Measurements from ENCODE around the gene SDSL. TPM values are rescaled to one million over a fixed set of nuclear protein-coding genes. Genes with fewer than 3 reads are reported as not detected.

The SDSL gene
- total and polyA plus RNA-seq, 4 donors: 3.0 to 25.8 (median 13.0) TPM

DNA sequence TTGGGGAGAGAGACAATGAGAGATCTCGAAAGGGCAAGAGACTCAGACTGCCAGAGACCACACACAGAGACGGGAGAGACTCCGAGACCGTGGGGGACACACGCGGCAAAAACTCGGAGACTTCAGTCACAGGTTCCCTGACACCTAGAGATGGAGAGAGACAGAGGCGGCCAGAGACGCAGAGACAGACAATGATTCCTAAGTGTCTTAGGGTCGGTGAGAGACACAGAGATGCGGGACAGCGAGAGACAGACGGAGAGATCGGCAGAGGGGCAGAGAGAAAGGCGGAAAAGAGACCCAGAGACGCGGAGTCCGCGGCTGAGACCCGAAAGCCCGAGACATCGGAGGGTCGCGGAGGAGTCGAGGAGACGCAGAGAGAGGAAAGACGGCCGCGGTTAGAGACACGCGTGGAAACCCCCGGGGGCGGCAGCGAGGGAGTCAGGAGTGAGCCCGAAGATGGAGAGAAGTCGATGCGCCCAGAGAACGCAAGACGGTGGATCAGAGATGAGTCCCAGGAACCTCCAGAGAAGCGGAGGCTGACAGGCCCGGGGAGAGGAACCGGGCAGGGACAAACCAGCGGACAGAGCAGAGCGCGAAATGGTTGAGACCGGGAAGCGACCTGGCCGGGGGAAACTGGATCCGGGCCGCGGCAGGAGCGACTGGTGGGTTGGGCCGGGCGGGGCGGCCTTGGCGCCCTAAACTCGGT lies 41.7 kb downstream of the SDSL start:
- ATAC-seq (ENCODE audit: insufficient read depth, low FRiP score) (no peak), DNase-seq (no peak)
- no peaks in the 10 kb centered on the region for H3K36me3 ChIP-seq (ENCODE audit: control insufficient read depth in 4 of 4, insufficient read depth in 4 of 4, low read length in 4 of 4)
- no peak overlapping the region for H3K4me3 ChIP-seq
- no peak overlapping the region for H3K27ac ChIP-seq (ENCODE audit: low read depth in 1 of 2, low read length in 1 of 2)
- peaks cover 0 to 13% (median 0%) of the 10 kb centered on the region in 5 donors for H3K4me1 ChIP-seq (ENCODE audit: control insufficient read depth in 5 of 5, insufficient read depth in 5 of 5, low read length in 5 of 5)
- TF ChIP-seq CTCF (IDR thresholded peaks at IDR 0.05; ENCODE audit: control extremely low read depth, extremely low read depth): no peak
- H3K9me3 ChIP-seq (ENCODE audit: control insufficient read depth in 4 of 4, insufficient read depth in 3 of 4, low read length in 3 of 4): peaks cover 0 to 3% (median 0%) of the 10 kb centered on the region in 4 donors
- H3K9ac ChIP-seq (ENCODE audit: insufficient read depth in 1 of 2, low read length in 2 of 2): no peak overlapping the region
- peaks cover 17 to 80% (median 73%) of the 10 kb centered on the region in 3 donors for H3K27me3 ChIP-seq (ENCODE audit: control insufficient read depth in 3 of 3, insufficient read depth in 3 of 3, low read length in 2 of 3)
- WGBS, 2 donors: 3% methylated on average over 57 of the region's 57 CpGs

DNA sequence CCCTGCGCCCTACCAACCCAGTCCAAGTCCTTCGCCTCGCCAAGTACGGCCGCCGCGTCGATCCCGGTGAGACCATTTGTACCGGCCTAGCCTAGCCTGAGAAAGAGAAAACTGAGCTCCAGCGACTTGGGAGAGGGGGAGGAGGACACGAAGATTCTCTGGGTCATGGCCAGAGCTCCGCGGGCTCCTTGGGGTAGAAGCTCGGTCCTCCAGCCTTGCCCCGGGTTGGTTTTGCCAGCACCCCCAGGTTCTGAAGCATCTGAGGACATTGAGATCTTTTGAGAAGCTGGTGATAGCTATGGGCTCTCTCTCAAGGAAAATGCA lies 42.2 kb downstream of the SDSL start:
- H3K27me3 ChIP-seq (ENCODE audit: control insufficient read depth in 3 of 3, insufficient read depth in 3 of 3, low read length in 2 of 3): peaks cover 17 to 80% (median 74%) of the 10 kb centered on the region in 3 donors
- no peaks in the 10 kb centered on the region for H3K36me3 ChIP-seq (ENCODE audit: control insufficient read depth in 4 of 4, insufficient read depth in 4 of 4, low read length in 4 of 4)
- no peak overlapping the region for H3K4me3 ChIP-seq
- no peak overlapping the region for H3K27ac ChIP-seq (ENCODE audit: low read depth in 1 of 2, low read length in 1 of 2)
- WGBS, 2 donors: 2 to 4% methylated on average over 16 of the region's 16 CpGs
- ATAC-seq (ENCODE audit: insufficient read depth, low FRiP score) (no peak), DNase-seq (no peak)
- TF ChIP-seq CTCF (IDR thresholded peaks at IDR 0.05; ENCODE audit: control extremely low read depth, extremely low read depth): no peak
- H3K9me3 ChIP-seq (ENCODE audit: control insufficient read depth in 4 of 4, insufficient read depth in 3 of 4, low read length in 3 of 4): peaks cover 0 to 7% (median 0%) of the 10 kb centered on the region in 4 donors
- no peak overlapping the region for H3K9ac ChIP-seq (ENCODE audit: insufficient read depth in 1 of 2, low read length in 2 of 2)
- peaks cover 0 to 13% (median 0%) of the 10 kb centered on the region in 5 donors for H3K4me1 ChIP-seq (ENCODE audit: control insufficient read depth in 5 of 5, insufficient read depth in 5 of 5, low read length in 5 of 5)

GRCh38 chr12:113464852-113465719 lies 42.9 kb downstream of the SDSL start:
- Histone ChIP-seq H3K27me3 (ENCODE audit: control insufficient read depth in 3 of 3, insufficient read depth in 3 of 3, low read length in 2 of 3) (peaks cover 17 to 81% (median 77%) of the 10 kb centered on the region in 3 donors), H3K27ac (ENCODE audit: low read depth in 1 of 2, low read length in 1 of 2) (no peak overlapping the region), H3K36me3 (ENCODE audit: control insufficient read depth in 4 of 4, insufficient read depth in 4 of 4, low read length in 4 of 4) (no peaks in the 10 kb centered on the region), H3K9me3 (ENCODE audit: control insufficient read depth in 4 of 4, insufficient read depth in 3 of 4, low read length in 3 of 4) (peaks cover 0 to 7% (median 0%) of the 10 kb centered on the region in 4 donors), H3K9ac (ENCODE audit: insufficient read depth in 1 of 2, low read length in 2 of 2) (no peak overlapping the region), H3K4me3 (no peak overlapping the region), H3K4me1 (ENCODE audit: control insufficient read depth in 5 of 5, insufficient read depth in 5 of 5, low read length in 5 of 5) (peaks cover 0 to 13% (median 0%) of the 10 kb centered on the region in 5 donors)
- ATAC-seq (ENCODE audit: insufficient read depth, low FRiP score): no peak
- no peak for TF ChIP-seq CTCF (IDR thresholded peaks at IDR 0.05; ENCODE audit: control extremely low read depth, extremely low read depth)
- no peak for DNase-seq
- WGBS, 2 donors: 1 to 3% methylated on average over 61 to 64 of the region's 64 CpGs
